ENCODE measurements around the gene PEAK3.

DNA sequence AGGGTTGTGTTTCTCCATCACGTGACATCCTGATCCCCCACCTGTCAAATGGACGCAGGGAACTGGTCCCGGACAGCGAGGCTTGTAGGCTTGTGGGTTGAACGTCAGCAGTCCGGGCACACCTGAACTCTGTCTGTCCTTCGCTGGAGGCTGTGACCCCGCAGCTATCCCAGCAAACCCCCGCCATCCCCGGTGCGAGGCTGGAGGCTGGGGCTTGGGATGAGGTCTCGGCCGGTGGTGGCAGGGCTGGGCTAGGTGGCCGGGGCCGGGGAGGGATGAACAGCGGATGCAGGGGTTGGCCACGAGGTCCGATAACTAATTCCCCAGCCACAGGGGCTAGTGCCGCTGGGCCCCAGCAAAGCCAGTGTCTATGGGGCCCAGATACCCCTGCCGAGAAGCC lies 37.6 kb upstream of the PEAK3 start:
- no peak for TF ChIP-seq POLR2A (IDR thresholded peaks at IDR 0.05)
- TF ChIP-seq EP300 (IDR thresholded peaks at IDR 0.05) = no peak
- TF ChIP-seq, protein P1, sequence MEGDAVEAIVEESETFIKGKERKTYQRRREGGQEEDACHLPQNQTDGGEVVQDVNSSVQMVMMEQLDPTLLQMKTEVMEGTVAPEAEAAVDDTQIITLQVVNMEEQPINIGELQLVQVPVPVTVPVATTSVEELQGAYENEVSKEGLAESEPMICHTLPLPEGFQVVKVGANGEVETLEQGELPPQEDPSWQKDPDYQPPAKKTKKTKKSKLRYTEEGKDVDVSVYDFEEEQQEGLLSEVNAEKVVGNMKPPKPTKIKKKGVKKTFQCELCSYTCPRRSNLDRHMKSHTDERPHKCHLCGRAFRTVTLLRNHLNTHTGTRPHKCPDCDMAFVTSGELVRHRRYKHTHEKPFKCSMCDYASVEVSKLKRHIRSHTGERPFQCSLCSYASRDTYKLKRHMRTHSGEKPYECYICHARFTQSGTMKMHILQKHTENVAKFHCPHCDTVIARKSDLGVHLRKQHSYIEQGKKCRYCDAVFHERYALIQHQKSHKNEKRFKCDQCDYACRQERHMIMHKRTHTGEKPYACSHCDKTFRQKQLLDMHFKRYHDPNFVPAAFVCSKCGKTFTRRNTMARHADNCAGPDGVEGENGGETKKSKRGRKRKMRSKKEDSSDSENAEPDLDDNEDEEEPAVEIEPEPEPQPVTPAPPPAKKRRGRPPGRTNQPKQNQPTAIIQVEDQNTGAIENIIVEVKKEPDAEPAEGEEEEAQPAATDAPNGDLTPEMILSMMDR (IDR thresholded peaks at IDR 0.05) = no peak
